ENCODE results near the gene MSI2. TPM values are rescaled to one million over a fixed set of nuclear protein-coding genes. Genes with fewer than 3 reads are reported as not detected.

Gene MSI2
- total RNA-seq, 1 donor from 2014 or later = 23.1 TPM

DNA sequence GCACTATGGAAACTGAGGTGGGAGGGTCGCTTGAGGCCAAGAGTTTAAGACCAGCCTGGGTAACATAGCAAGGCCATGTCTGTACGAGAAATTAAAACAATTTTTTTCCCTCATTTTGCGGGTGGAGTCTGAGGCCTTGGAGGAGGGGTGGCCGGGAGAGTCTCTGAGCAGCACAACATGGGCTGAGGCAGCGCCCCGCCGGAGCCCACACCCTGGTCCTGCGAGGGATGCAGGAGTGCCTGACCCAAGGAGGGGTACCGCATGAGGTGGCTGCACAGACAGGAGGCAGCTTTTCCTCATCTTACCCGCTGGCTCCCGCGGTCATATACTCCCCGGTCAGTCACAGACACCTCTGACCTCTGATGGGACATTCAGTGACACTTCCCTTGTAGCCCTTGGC, 67.7 kb downstream of the MSI2 start:
- Mint-ChIP-seq H3K4me3 (ENCODE audit: unreplicated experiment) (no peak overlapping the region), H3K27me3 (ENCODE audit: low read depth) (no peaks in the 10 kb centered on the region), H3K27ac (ENCODE audit: unreplicated experiment) (no peak overlapping the region), H3K4me1 (ENCODE audit: low read depth) (no peaks in the 10 kb centered on the region), H3K36me3 (ENCODE audit: low read depth) (peaks cover 1% of the 10 kb centered on the region), H3K9me3 (ENCODE audit: low read depth) (no peaks in the 10 kb centered on the region)
- TF ChIP-seq, protein P1, sequence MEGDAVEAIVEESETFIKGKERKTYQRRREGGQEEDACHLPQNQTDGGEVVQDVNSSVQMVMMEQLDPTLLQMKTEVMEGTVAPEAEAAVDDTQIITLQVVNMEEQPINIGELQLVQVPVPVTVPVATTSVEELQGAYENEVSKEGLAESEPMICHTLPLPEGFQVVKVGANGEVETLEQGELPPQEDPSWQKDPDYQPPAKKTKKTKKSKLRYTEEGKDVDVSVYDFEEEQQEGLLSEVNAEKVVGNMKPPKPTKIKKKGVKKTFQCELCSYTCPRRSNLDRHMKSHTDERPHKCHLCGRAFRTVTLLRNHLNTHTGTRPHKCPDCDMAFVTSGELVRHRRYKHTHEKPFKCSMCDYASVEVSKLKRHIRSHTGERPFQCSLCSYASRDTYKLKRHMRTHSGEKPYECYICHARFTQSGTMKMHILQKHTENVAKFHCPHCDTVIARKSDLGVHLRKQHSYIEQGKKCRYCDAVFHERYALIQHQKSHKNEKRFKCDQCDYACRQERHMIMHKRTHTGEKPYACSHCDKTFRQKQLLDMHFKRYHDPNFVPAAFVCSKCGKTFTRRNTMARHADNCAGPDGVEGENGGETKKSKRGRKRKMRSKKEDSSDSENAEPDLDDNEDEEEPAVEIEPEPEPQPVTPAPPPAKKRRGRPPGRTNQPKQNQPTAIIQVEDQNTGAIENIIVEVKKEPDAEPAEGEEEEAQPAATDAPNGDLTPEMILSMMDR (IDR thresholded peaks at IDR 0.05) = no peak
- DNase-seq (ENCODE audit: low spot score) = no peak

DNA sequence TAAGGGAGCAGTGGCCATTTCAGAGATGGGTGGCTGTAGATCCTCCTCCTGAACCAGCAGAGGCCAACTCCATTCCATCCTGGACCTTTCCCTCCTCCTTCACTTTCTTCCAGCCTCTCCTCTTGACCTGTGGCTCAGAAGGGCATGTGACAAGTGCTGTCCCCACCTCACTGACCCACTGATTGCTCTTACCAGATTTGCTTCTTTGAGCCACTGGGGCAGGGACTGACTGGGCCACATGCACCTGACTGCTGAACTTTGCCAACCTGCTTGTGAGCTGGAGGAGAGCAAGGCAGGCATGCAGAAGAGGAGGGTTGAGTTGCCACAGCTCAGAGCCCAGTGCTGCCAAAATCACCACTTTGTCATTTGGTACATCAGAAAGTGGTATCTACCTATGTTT, 68.3 kb downstream of the MSI2 start:
- no peaks in the 10 kb centered on the region for H3K27me3 Mint-ChIP-seq (ENCODE audit: low read depth)
- H3K4me1 Mint-ChIP-seq (ENCODE audit: low read depth) = no peaks in the 10 kb centered on the region
- H3K9me3 Mint-ChIP-seq (ENCODE audit: low read depth) = no peaks in the 10 kb centered on the region
- TF ChIP-seq, protein P1 (IDR thresholded peaks at IDR 0.05) = no peak
- DNase-seq (ENCODE audit: low spot score) = no peak
- H3K27ac Mint-ChIP-seq (ENCODE audit: unreplicated experiment) = no peak overlapping the region
- H3K4me3 Mint-ChIP-seq (ENCODE audit: unreplicated experiment) = no peak overlapping the region
- H3K36me3 Mint-ChIP-seq (ENCODE audit: low read depth) = peaks cover 1% of the 10 kb centered on the region

DNA sequence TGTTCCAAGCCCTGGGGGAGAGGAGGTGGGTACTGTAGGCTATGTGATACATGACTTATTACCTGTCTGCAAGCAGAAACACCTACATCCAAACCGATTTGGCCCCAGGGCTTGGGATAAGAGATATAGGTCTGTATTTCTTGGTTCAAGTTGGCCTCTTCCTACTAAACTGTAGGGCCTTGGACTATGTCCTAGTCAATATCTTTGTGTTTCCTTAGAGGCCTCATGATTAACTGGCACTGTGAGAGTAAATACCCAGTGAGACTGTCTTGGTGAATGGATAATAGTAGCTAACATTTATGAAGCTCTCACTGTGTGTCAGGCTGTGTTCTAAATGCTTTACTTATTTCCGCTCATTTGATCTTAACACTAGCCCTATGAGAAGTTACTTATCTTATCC, 70.0 kb downstream of the MSI2 start:
- no peaks in the 10 kb centered on the region for H3K4me1 Mint-ChIP-seq (ENCODE audit: low read depth)
- TF ChIP-seq, protein P1 (IDR thresholded peaks at IDR 0.05) = no peak
- no peak overlapping the region for H3K4me3 Mint-ChIP-seq (ENCODE audit: unreplicated experiment)
- no peaks in the 10 kb centered on the region for H3K27me3 Mint-ChIP-seq (ENCODE audit: low read depth)
- H3K9me3 Mint-ChIP-seq (ENCODE audit: low read depth) = no peaks in the 10 kb centered on the region
- no peak for DNase-seq (ENCODE audit: low spot score)
- peaks cover 1% of the 10 kb centered on the region for H3K36me3 Mint-ChIP-seq (ENCODE audit: low read depth)
- H3K27ac Mint-ChIP-seq (ENCODE audit: unreplicated experiment) = no peak overlapping the region

DNA sequence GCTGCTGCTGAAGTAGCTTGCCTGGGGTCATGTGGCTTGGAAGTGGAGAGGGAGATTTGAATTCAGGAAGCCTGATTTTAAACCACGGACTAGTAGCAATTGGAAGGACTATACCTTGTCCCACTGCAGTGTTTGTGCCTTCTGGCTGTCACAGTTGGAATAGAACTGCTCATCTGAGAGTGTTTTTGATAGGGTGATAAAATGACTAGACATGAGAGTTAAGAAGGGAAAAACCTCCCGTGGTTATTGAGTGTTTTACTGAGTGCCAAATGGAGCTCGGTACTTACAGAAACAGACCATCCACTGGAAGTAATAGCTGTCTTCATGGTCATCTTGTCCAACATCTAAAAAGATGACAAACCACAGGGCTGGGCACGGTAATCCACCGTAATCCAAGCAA, 70.4 kb downstream of the MSI2 start:
- Mint-ChIP-seq H3K9me3 (ENCODE audit: low read depth) (no peaks in the 10 kb centered on the region), H3K27me3 (ENCODE audit: low read depth) (no peaks in the 10 kb centered on the region), H3K36me3 (ENCODE audit: low read depth) (peaks cover 1% of the 10 kb centered on the region), H3K27ac (ENCODE audit: unreplicated experiment) (no peak overlapping the region), H3K4me3 (ENCODE audit: unreplicated experiment) (no peak overlapping the region), H3K4me1 (ENCODE audit: low read depth) (no peaks in the 10 kb centered on the region)
- no peak for DNase-seq (ENCODE audit: low spot score)
- TF ChIP-seq, protein P1 (IDR thresholded peaks at IDR 0.05) = no peak

DNA sequence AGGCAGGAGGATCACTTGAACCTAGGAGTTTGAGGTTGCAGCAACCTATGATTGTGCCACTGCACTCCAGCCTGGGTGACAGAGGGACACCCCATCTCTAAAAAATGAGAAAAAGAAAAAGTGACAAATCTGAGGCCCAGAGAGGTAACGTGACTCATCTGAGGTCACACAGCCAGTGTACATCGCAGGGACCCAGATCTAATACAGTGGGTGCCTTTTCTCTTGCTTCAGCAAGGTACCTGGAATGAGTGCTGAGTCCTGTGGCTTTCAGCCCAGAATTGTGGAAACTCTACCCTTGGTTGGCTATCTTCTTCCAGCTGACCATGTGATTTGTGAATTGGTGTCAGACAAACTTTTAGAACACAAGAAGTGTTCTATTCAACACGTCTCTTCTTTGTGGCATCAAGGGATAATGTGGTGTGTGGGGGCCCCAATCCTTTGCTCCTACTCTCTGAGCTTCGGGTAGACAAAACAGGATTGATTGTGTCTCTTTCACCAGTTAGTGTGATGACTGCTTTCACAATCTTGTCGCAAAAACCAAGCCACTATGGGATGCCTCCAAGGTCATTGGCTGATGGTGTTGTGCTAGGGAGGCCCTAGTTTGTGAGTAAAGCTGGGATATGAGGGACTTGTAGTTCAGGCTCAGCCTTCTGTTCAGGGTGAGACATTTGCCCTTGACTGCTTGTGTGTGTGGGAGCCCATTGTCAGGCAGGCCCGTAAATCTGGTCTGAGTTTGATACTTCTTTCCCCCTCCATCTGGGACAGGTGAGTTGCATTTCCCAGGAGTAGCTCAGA, 71.0 kb downstream of the MSI2 start:
- Mint-ChIP-seq H3K27ac (ENCODE audit: unreplicated experiment) (no peak overlapping the region), H3K36me3 (ENCODE audit: low read depth) (peaks cover 1% of the 10 kb centered on the region), H3K27me3 (ENCODE audit: low read depth) (no peaks in the 10 kb centered on the region), H3K4me1 (ENCODE audit: low read depth) (no peaks in the 10 kb centered on the region), H3K4me3 (ENCODE audit: unreplicated experiment) (no peak overlapping the region), H3K9me3 (ENCODE audit: low read depth) (no peaks in the 10 kb centered on the region)
- TF ChIP-seq, protein P1 (IDR thresholded peaks at IDR 0.05) = no peak
- DNase-seq (ENCODE audit: low spot score) = no peak

Measured in chondrocyte (in vitro differentiated cells).